SK-N-SH treated with all-trans-retinoic acid at 6 μM for 48 hours (cell line): Measurements from ENCODE around the gene PTPRN2.

Source experiments
- ARNTL ChIP-seq: fragments of 450-650 bp; formaldehyde crosslinking; IDR thresholded peaks from 2 replicates; pipeline ENCODE4 v1.5.0; 2020; ENCODE audit warnings: low read depth, mild to moderate bottlenecking, moderate library complexity, borderline replicate concordance
- BACH2 ChIP-seq: fragments of 250-450 bp; sonication (Bioruptor Pico); IDR thresholded peaks from 2 replicates; pipeline ENCODE4 v1.9.0; 2021; ENCODE audit warnings: mild to moderate bottlenecking, borderline replicate concordance
- PPARA ChIP-seq: fragments of 250-450 bp; sonication (Bioruptor Pico); IDR thresholded peaks from 2 replicates; pipeline ENCODE4 v1.5.0; 2020; ENCODE audit warnings: mild to moderate bottlenecking, borderline replicate concordance
- TCF4 ChIP-seq: fragments of 250-450 bp; sonication (Bioruptor Pico); IDR thresholded peaks from 2 replicates; pipeline ENCODE4 v1.8.0; 2021; ENCODE audit warnings: mild to moderate bottlenecking, moderate library complexity, borderline replicate concordance
- TOX ChIP-seq: fragments of 250-450 bp; sonication (Bioruptor Pico); IDR thresholded peaks from 2 replicates; pipeline ENCODE4 v1.8.0; 2021; ENCODE audit warnings: mild to moderate bottlenecking, moderate library complexity, borderline replicate concordance
- ZC3H10 ChIP-seq: fragments of 250-450 bp; sonication (Bioruptor Pico); IDR thresholded peaks from 2 replicates; pipeline ENCODE4 v1.5.1; 2021; ENCODE audit warnings: mild to moderate bottlenecking, moderate library complexity
- ZFP3 ChIP-seq: fragments of 250-450 bp; sonication (Bioruptor Pico); IDR thresholded peaks from 2 replicates; pipeline ENCODE4 v1.5.0; 2020; ENCODE audit warnings: mild to moderate bottlenecking, moderate library complexity
- ZFP30 ChIP-seq: fragments of 450-650 bp; formaldehyde crosslinking; IDR thresholded peaks from 2 replicates; pipeline ENCODE4 v1.5.0; 2022; ENCODE audit warnings: mild to moderate bottlenecking, moderate library complexity
- TF ChIP-seq, protein P1 (sequence below): fragments of 250-450 bp; sonication (Bioruptor Pico); IDR thresholded peaks from 2 replicates; pipeline ENCODE4 v1.5.1; 2020; ENCODE audit warnings: low read depth, mild to moderate bottlenecking, moderate library complexity

DNA sequence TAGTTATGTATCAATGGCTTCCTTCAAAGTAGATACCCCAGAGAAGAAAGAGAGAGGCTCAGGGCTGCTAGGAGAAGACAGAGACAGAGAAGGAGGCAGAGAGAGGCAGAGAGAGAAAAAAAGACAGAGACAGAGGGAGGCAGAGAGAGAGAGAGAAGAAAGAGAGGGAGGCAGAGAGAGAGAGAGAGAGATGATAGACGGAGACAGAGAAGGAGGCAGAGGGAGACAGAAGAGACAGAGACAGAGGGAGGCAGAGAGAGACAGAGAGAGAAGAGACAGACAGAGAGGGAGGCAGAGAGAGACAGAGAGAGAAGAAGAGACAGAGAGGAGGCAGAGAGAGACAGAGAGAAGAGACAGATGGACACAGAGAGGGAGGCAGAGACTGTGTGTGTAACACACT, 1062.9 kb downstream of the PTPRN2 start:
- TF ChIP-seq TOX (CRISPR knock-in tag) (no peak), BACH2 (CRISPR knock-in tag) (no peak), ARNTL (CRISPR knock-in tag) (no peak), PPARA (CRISPR knock-in tag) (no peak), ZC3H10 (CRISPR knock-in tag) (no peak), ZFP30 (CRISPR knock-in tag) (no peak), ZFP3 (no peak), TCF4 (CRISPR knock-in tag) (no peak)
- TF ChIP-seq, protein P1, sequence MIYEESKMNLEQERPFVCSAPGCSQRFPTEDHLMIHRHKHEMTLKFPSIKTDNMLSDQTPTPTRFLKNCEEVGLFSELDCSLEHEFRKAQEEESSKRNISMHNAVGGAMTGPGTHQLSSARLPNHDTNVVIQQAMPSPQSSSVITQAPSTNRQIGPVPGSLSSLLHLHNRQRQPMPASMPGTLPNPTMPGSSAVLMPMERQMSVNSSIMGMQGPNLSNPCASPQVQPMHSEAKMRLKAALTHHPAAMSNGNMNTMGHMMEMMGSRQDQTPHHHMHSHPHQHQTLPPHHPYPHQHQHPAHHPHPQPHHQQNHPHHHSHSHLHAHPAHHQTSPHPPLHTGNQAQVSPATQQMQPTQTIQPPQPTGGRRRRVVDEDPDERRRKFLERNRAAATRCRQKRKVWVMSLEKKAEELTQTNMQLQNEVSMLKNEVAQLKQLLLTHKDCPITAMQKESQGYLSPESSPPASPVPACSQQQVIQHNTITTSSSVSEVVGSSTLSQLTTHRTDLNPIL (CRISPR knock-in tag): no peak
